Measurements from ENCODE around the gene PSMA2. TPM values are rescaled to one million over a fixed set of nuclear protein-coding genes. Genes with fewer than 3 reads are reported as not detected.

The PSMA2 gene
- polyA plus RNA-seq, 1 donor (not counting 4 experiments of a cell fraction or from before 2014, with no cell fraction given), result 251 TPM

GRCh38 chr7:42956062-42956461, 24.1 kb upstream of the PSMA2 start:
- Histone ChIP-seq H3K9ac (ENCODE audit: control insufficient read depth, extremely low read depth, insufficient read depth, low read length) (no peak overlapping the region), H3K4me2 (ENCODE audit: control insufficient read depth, extremely low read depth, insufficient read depth, low read depth, low read length) (no peak overlapping the region), H3K36me3 (ENCODE audit: control insufficient read depth in 2 of 2, extremely low read depth in 1 of 2, insufficient read depth in 2 of 2, low read length in 2 of 2) (no peaks in the 10 kb centered on the region), H3K9me1 (ENCODE audit: control insufficient read depth, extremely low read depth, insufficient read depth, low read length) (no peaks in the 10 kb centered on the region), H3K9me3 (ENCODE audit: control insufficient read depth, low read depth, low read length) (no peaks in the 10 kb centered on the region), H3K27me3 (ENCODE audit: control insufficient read depth, extremely low read depth, insufficient read depth, low read length) (no peaks in the 10 kb centered on the region), H3K4me1 (ENCODE audit: control insufficient read depth, extremely low read depth, insufficient read depth, low read length) (no peaks in the 10 kb centered on the region), H3K4me3 (ENCODE audit: control insufficient read depth in 2 of 3, extremely low read depth in 1 of 3, insufficient read depth in 2 of 3, low read depth in 1 of 3, low read length in 3 of 3) (no peak overlapping the region), H2AFZ (ENCODE audit: control insufficient read depth, low read length) (no peak overlapping the region), H4K20me1 (ENCODE audit: control insufficient read depth, extremely low read depth, insufficient read depth, low read length) (no peaks in the 10 kb centered on the region), H3K27ac (ENCODE audit: control insufficient read depth, insufficient read depth, low read length) (no peak overlapping the region), H3K79me2 (ENCODE audit: control insufficient read depth, insufficient read depth, low read length) (no peaks in the 10 kb centered on the region)
- FAIRE-seq (no peak), DNase-seq (ENCODE audit: low read depth, low spot score) (no peak)
- dilution Hi-C loops (cut with MboI; ENCODE audit: extremely low pct_ligation_motif_present, low sequenced_read_pairs), result no loop called here
- TF ChIP-seq CTCF (optimal IDR thresholded peaks at IDR 0.05 in 1 of 3, IDR thresholded peaks at IDR 0.05 in 1 of 3, conservative IDR thresholded peaks at IDR 0.05 in 1 of 3; ENCODE audit: extremely low read depth in 1 of 3, insufficient read depth in 2 of 3, low read length in 3 of 3) (no peak), EZH2 (IDR thresholded peaks at IDR 0.05; ENCODE audit: low read length) (no peak)

GRCh38 chr7:42953994-42954393, 22.0 kb upstream of the PSMA2 start:
- Histone ChIP-seq H3K36me3 (ENCODE audit: control insufficient read depth in 2 of 2, extremely low read depth in 1 of 2, insufficient read depth in 2 of 2, low read length in 2 of 2) (no peaks in the 10 kb centered on the region), H2AFZ (ENCODE audit: control insufficient read depth, low read length) (no peak overlapping the region), H3K4me3 (ENCODE audit: control insufficient read depth in 2 of 3, extremely low read depth in 1 of 3, insufficient read depth in 2 of 3, low read depth in 1 of 3, low read length in 3 of 3) (no peak overlapping the region), H3K4me1 (ENCODE audit: control insufficient read depth, extremely low read depth, insufficient read depth, low read length) (no peaks in the 10 kb centered on the region), H3K4me2 (ENCODE audit: control insufficient read depth, extremely low read depth, insufficient read depth, low read depth, low read length) (no peak overlapping the region), H3K9me3 (ENCODE audit: control insufficient read depth, low read depth, low read length) (no peaks in the 10 kb centered on the region), H3K79me2 (ENCODE audit: control insufficient read depth, insufficient read depth, low read length) (no peaks in the 10 kb centered on the region), H3K9ac (ENCODE audit: control insufficient read depth, extremely low read depth, insufficient read depth, low read length) (no peak overlapping the region), H3K27me3 (ENCODE audit: control insufficient read depth, extremely low read depth, insufficient read depth, low read length) (no peaks in the 10 kb centered on the region), H4K20me1 (ENCODE audit: control insufficient read depth, extremely low read depth, insufficient read depth, low read length) (no peaks in the 10 kb centered on the region), H3K9me1 (ENCODE audit: control insufficient read depth, extremely low read depth, insufficient read depth, low read length) (no peaks in the 10 kb centered on the region), H3K27ac (ENCODE audit: control insufficient read depth, insufficient read depth, low read length) (no peak overlapping the region)
- TF ChIP-seq EZH2 (IDR thresholded peaks at IDR 0.05; ENCODE audit: low read length) (no peak), CTCF (optimal IDR thresholded peaks at IDR 0.05 in 1 of 3, IDR thresholded peaks at IDR 0.05 in 1 of 3, conservative IDR thresholded peaks at IDR 0.05 in 1 of 3; ENCODE audit: extremely low read depth in 1 of 3, insufficient read depth in 2 of 3, low read length in 3 of 3) (no peak)
- FAIRE-seq, result no peak
- dilution Hi-C loops (cut with MboI; ENCODE audit: extremely low pct_ligation_motif_present, low sequenced_read_pairs), result no loop called here
- no peak for DNase-seq (ENCODE audit: low read depth, low spot score)
